K562 (cell line): ENCODE data around the gene CWC22. TPM values are rescaled to one million over a fixed set of nuclear protein-coding genes. Genes with fewer than 3 reads are reported as not detected.

Experiments used
- CHD2 ChIP-seq: IDR thresholded peaks from 2 replicates; pipeline ENCODE4 v1.6.1; 2011; ENCODE audit warnings: low read depth, low read length
- KDM4B ChIP-seq, 2 experiments: fragments of 450-650 bp in 1 of 2; sonication (generic) in 1 of 2; IDR thresholded peaks; 2 replicates each; pipeline ENCODE4 v1.6.1; 2016 to 2017; ENCODE audit warnings: borderline replicate concordance in 2 of 2, antibody characterized with exemption in 1 of 2, low read depth in 1 of 2, mild to moderate bottlenecking in 1 of 2
- MAFG ChIP-seq: fragments of 450-650 bp; conservative IDR thresholded peaks from 2 replicates; pipeline ENCODE4 v1.6.1; 2016; ENCODE audit warnings: missing genetic modification characterization, missing compliant biosample characterization
- MTA2 ChIP-seq: fragments of 450-650 bp; IDR thresholded peaks from 2 replicates; pipeline ENCODE4 v1.6.1; 2016; ENCODE audit warnings: low read depth
- PTRF ChIP-seq: fragments of 450-650 bp; IDR thresholded peaks from 2 replicates; pipeline ENCODE4 v1.6.1; 2016; ENCODE audit warnings: mild to moderate bottlenecking, missing genetic modification characterization, missing compliant biosample characterization
- SMC3 ChIP-seq: conservative IDR thresholded peaks from 2 replicates; pipeline ENCODE4 v1.6.1; 2011; ENCODE audit warnings: low read depth, low read length, improper control_type of control experiment; ENCODE audit not compliant: insufficient read depth
- TRIM24 ChIP-seq, 2 experiments: fragments of 450-650 bp; IDR thresholded peaks; 2 replicates each; pipeline ENCODE4 v1.6.1; 2016
- polyA plus RNA-seq, 8 experiments: library from polyadenylated mRNA; depleted of rRNA in 4 of 8; stranded (reverse) in 5 of 8; unstranded in 3 of 8; fragments of >200 nt; fragmentation: Nextera tagmentation in 2 of 8; fragmentation: Illumina TruSeq in 1 of 8; extraction: Ambion mirVana in 2 of 8; extraction: Trizol in 1 of 8; gene quantifications; 2 replicates each; pipeline versions ENCODE4 v1.2.1 to v1.2.3, GENCODE V29; 2011 to 2014; ENCODE audit warnings: inconsistent platforms in 1 of 8, missing spikeins in 1 of 8
- total RNA-seq, 7 experiments: library from RNA; depleted of rRNA in 6 of 7; stranded (reverse); fragments of >200 nt in 6 of 7; fragmentation: Illumina TruSeq in 2 of 7; extraction: Trizol in 2 of 7; gene quantifications; 2 replicates each; pipeline versions ENCODE4 v1.2.1 to v1.2.3, GENCODE V29; 2011 to 2021; ENCODE audit warnings: low replicate concordance in 1 of 7
- TF ChIP-seq, protein P1 (sequence below), 2 experiments: fragments of 450-650 bp in 1 of 2; sonication (generic) in 1 of 2; formaldehyde crosslinking in 1 of 2; IDR thresholded peaks in 1 of 2; conservative IDR thresholded peaks in 1 of 2; 2 replicates each; pipeline versions ENCODE4 v1.6.1 to v1.8.1; 2016 to 2023; ENCODE audit warnings: mild to moderate bottlenecking in 2 of 2, moderate library complexity in 2 of 2, inconsistent platforms in 1 of 2, missing genetic modification reagents in 1 of 2
- TF ChIP-seq, protein P2 (sequence below): fragments of 250-450 bp; sonication (Bioruptor Pico); IDR thresholded peaks from 2 replicates; pipeline ENCODE4 v1.8.0; 2021; ENCODE audit warnings: mild to moderate bottlenecking, moderate library complexity
- TF ChIP-seq, protein P3 (sequence below): fragments of 250-450 bp; sonication (Bioruptor Pico); IDR thresholded peaks from 2 replicates; pipeline ENCODE4 v1.5.0; 2021; ENCODE audit warnings: mild to moderate bottlenecking, moderate library complexity
- TF ChIP-seq, protein P4 (sequence below): fragments of 450-650 bp; IDR thresholded peaks from 2 replicates; pipeline ENCODE4 v1.6.1; 2016; ENCODE audit warnings: missing biosample characterization, missing genetic modification characterization
- TF ChIP-seq, protein P5 (sequence below): sonication (generic); formaldehyde crosslinking; IDR thresholded peaks from 2 replicates; pipeline ENCODE4 v1.8.1; 2023; ENCODE audit warnings: mild to moderate bottlenecking, missing genetic modification reagents

CWC22 gene
- total and polyA plus RNA-seq, 9 of the 15 experiments (the other 6 are each of a cell fraction or from before 2014, with no cell fraction given), result 14.5 to 54.2 (median 36.7) TPM

DNA sequence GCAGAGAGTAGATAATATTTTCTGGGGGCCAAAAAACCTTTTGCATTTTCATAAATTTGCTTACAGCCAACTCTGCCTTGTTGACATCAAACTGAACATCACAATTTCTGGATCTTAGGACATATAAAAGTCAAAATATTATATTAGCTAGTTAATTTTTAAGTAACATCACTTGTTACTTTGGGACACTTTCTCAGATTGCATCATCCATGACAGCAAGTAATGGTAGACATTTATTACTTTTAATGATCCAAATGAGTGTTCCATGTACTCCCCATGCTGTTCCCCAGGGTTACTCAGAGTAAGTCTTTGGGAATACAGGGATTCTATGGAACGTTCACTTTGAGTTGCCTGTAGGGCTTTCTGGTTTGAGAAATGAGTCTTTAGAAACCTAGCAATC is 39.1 kb upstream of the CWC22 start (continued):
- TF ChIP-seq, protein P1, sequence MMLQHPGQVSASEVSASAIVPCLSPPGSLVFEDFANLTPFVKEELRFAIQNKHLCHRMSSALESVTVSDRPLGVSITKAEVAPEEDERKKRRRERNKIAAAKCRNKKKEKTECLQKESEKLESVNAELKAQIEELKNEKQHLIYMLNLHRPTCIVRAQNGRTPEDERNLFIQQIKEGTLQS (IDR thresholded peaks at IDR 0.05), result peak; percentile 48
- TF ChIP-seq, protein P1 (CRISPR knock-in tag; conservative IDR thresholded peaks at IDR 0.05), result no peak
- TF ChIP-seq MTA2 (no peak), MAFG (no peak), TRIM24 (IDR thresholded peaks at IDR 0.05) (no peak), CHD2 (no peak), PTRF (tag) (no peak), SMC3 (no peak), KDM4B (IDR thresholded peaks at IDR 0.05; ENCODE audit: borderline replicate concordance in 2 of 2, low read depth in 1 of 2) (no peak)
- TF ChIP-seq, protein P2, sequence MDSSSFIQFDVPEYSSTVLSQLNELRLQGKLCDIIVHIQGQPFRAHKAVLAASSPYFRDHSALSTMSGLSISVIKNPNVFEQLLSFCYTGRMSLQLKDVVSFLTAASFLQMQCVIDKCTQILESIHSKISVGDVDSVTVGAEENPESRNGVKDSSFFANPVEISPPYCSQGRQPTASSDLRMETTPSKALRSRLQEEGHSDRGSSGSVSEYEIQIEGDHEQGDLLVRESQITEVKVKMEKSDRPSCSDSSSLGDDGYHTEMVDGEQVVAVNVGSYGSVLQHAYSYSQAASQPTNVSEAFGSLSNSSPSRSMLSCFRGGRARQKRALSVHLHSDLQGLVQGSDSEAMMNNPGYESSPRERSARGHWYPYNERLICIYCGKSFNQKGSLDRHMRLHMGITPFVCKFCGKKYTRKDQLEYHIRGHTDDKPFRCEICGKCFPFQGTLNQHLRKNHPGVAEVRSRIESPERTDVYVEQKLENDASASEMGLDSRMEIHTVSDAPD, result no peak
- TF ChIP-seq, protein P3, sequence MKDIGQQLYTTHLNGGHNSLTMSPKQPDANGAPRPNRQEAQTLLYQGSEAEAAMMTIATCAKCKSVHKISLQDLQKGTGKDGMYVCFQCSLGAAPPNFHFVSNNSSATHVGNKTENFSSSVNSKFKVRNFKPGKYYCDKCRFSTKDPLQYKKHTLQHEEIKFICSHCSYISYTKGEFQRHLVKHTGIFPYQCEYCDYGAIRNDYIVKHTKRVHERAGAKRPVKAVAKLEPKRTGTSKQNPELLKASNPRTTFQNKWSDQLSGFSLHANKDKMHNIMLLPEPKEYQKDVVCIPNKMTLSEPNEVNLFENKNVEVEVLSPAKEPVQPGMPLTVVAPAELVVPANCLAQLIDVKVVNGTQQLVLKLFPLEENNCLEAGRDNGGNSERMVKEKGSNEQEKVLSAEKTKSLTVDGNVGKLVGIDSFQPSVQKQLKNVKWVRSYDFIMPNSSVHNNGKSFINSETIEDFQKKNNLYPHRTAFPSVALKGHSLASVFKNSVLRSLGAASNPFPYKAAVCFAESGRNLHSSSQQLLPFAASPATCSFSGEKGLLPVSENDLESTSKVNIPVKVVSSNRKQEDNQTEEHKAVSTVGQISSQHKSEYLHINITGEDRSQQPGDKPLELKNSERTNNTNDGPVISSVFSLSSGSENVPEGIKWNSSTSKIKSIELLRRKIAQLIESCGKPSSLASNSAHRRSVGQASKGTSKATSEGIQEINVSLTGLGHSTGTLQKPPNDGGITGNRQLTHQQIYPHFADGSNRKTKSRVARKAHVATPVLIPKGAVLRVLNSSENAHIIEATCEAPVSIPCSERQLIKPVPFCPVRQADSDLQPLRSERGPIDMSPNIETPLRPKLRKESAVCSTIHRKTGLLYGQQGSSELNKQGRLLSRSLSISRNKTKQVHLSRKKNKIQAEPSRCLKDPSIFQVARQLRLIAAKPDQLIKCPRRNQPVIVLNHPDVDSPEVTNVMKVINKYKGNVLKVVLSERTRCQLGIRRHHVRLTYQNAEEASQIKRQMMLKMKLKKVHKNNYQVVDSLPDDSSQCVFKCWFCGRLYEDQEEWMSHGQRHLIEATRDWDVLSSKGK (CRISPR knock-in tag), result no peak
- TF ChIP-seq, protein P4, sequence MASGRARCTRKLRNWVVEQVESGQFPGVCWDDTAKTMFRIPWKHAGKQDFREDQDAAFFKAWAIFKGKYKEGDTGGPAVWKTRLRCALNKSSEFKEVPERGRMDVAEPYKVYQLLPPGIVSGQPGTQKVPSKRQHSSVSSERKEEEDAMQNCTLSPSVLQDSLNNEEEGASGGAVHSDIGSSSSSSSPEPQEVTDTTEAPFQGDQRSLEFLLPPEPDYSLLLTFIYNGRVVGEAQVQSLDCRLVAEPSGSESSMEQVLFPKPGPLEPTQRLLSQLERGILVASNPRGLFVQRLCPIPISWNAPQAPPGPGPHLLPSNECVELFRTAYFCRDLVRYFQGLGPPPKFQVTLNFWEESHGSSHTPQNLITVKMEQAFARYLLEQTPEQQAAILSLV (tag), result no peak
- TF ChIP-seq, protein P5, sequence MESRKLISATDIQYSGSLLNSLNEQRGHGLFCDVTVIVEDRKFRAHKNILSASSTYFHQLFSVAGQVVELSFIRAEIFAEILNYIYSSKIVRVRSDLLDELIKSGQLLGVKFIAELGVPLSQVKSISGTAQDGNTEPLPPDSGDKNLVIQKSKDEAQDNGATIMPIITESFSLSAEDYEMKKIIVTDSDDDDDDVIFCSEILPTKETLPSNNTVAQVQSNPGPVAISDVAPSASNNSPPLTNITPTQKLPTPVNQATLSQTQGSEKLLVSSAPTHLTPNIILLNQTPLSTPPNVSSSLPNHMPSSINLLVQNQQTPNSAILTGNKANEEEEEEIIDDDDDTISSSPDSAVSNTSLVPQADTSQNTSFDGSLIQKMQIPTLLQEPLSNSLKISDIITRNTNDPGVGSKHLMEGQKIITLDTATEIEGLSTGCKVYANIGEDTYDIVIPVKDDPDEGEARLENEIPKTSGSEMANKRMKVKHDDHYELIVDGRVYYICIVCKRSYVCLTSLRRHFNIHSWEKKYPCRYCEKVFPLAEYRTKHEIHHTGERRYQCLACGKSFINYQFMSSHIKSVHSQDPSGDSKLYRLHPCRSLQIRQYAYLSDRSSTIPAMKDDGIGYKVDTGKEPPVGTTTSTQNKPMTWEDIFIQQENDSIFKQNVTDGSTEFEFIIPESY (CRISPR knock-in tag), result no peak
